Tibial nerve (tissue), 3 donors: ENCODE results near the gene NUP93.

ENCODE experiments used
- CTCF ChIP-seq, 5 experiments: fragments of 200-600 bp in 3 of 5; fragments of 450-650 bp in 2 of 5; sonication (generic) in 3 of 5; IDR thresholded peaks; one replicate each; pipeline ENCODE4 v1.5.1; 2016 to 2019; ENCODE audit warnings: antibody characterized with exemption in 5 of 5, mild to moderate bottlenecking in 3 of 5, moderate library complexity in 2 of 5
- POLR2A ChIP-seq, 2 donors: fragments of 450-650 bp; IDR thresholded peaks; one replicate each; pipeline ENCODE4 v1.6.1; 2017; ENCODE audit warnings: antibody characterized with exemption in 2 of 2, mild to moderate bottlenecking in 2 of 2, moderate library complexity in 2 of 2

GRCh38 chr16:56716761-56717160 lies 13.2 kb upstream of the NUP93 start:
- TF ChIP-seq POLR2A (IDR thresholded peaks at IDR 0.05): no peak
- TF ChIP-seq CTCF (IDR thresholded peaks at IDR 0.05): no peak
